Activated CD8-positive, alpha-beta T cell treated with anti-CD3 and anti-CD28 coated beads for 36 hours (primary cell): Measurements from ENCODE around the gene RUFY3. TPM values are rescaled to one million over a fixed set of nuclear protein-coding genes. Genes with fewer than 3 reads are reported as not detected.

Experiments
- ATAC-seq: fragments of 200-7000 bp; cut with Tn5 transposase; one replicate; pipeline ENCODE4 v1.10.0; 2021; ENCODE audit warnings: mild to moderate bottlenecking, moderate library complexity
- CTCF ChIA-PET: fragments of 350-600 bp; sonication (Branson Sonifier 250); formaldehyde crosslinking; loops from one replicate; lab custom pipeline; 2021; ENCODE audit warnings: antibody characterized with exemption; lab: Charles Lee
- POLR2A ChIA-PET: fragments of 350-600 bp; sonication (Branson Sonifier 250); formaldehyde crosslinking; loops from one replicate; lab custom pipeline; 2021; ENCODE audit warnings: antibody characterized with exemption; lab: Charles Lee
- DNase-seq: peaks from one replicate; pipeline ENCODE4 v3.0.0-alpha.2; 2020
- H3K27ac Mint-ChIP-seq: one replicate; pipeline ENCODE4 v1.8.0; 2021; ENCODE audit warnings: mild to moderate bottlenecking, mixed read lengths
- H3K27me3 Mint-ChIP-seq: one replicate; pipeline ENCODE4 v1.8.0; 2021; ENCODE audit warnings: mixed read lengths
- H3K36me3 Mint-ChIP-seq: one replicate; pipeline ENCODE4 v1.8.0; 2021; ENCODE audit warnings: low read depth, mixed read lengths
- H3K4me1 Mint-ChIP-seq: one replicate; pipeline ENCODE4 v1.8.0; 2021; ENCODE audit warnings: low read depth, mixed read lengths
- H3K4me3 Mint-ChIP-seq: one replicate; pipeline ENCODE4 v1.8.0; 2021; ENCODE audit warnings: mild to moderate bottlenecking, moderate library complexity, mixed read lengths
- H3K9me3 Mint-ChIP-seq: one replicate; pipeline ENCODE4 v1.8.0; 2021; ENCODE audit warnings: mixed read lengths
- CTCF ChIP-seq: fragments of 200-600 bp; IDR thresholded peaks from one replicate; pipeline ENCODE4 v1.8.0; 2022; ENCODE audit warnings: antibody characterized with exemption, mild to moderate bottlenecking
- intact Hi-C: fragments of 100-400 bp; cut with micrococcal nuclease; formaldehyde crosslinking; loops from one replicate; pipeline ENCODE4 v1.10.0; 2022
- total RNA-seq, 2 experiments: library from RNA; stranded (reverse); gene quantifications; one replicate each; pipeline ENCODE4 v1.2.3, GENCODE V29; 2021

The RUFY3 gene
- total RNA-seq, 2 experiments from 2014 or later, result 13.6 to 17.5 TPM

GRCh38 chr4:70737006-70737405, 15.2 kb downstream of the RUFY3 start:
- Mint-ChIP-seq H3K27me3 (no peaks in the 10 kb centered on the region), H3K4me3 (no peak overlapping the region), H3K36me3 (no peaks in the 10 kb centered on the region), H3K9me3 (no peaks in the 10 kb centered on the region), H3K27ac (no peak overlapping the region), H3K4me1 (peaks cover 39% of the 10 kb centered on the region)
- ChIA-PET POLR2A (interaction anchor here (0.9 kb wide), 1 partner anchor 12 kb away, joined by 5 read pairs; no protein-coding TSS in a partner anchor), CTCF (interaction anchor here (0.7 to 2.5 kb wide), 7 partner anchors 8 to 273 kb away, joined by 3 to 10 read pairs (median 3); no protein-coding TSS in a partner anchor)
- no peak for DNase-seq
- no peak for ATAC-seq
- TF ChIP-seq CTCF, result no peak
- intact Hi-C loops, result no loop called here

GRCh38 chr4:70737409-70737808, 15.6 kb downstream of the RUFY3 start:
- POLR2A ChIA-PET, result interaction anchor here (0.9 kb wide), 1 partner anchor 12 kb away, joined by 5 read pairs; no protein-coding TSS in a partner anchor
- intact Hi-C loops, result no loop called here

GRCh38 chr4:70739496-70740337, 18.0 kb downstream of the RUFY3 start:
- ChIA-PET CTCF (interaction anchor here (1.6 kb wide), 1 partner anchor 10 kb away, joined by 4 read pairs; no protein-coding TSS in a partner anchor), POLR2A (interaction anchor here (0.8 kb wide), 1 partner anchor 63 kb away, joined by 3 read pairs; no protein-coding TSS in a partner anchor)
- H3K27me3 Mint-ChIP-seq, result no peaks in the 10 kb centered on the region

More at GRCh38 chr4:70737409-70737808, 15.6 kb downstream of the RUFY3 start:
- CTCF ChIA-PET, result interaction anchor here (0.6 to 2.5 kb wide), 7 partner anchors 8 to 273 kb away, joined by 3 to 10 read pairs (median 3); no protein-coding TSS in a partner anchor
- TF ChIP-seq CTCF, result no peak
- H3K4me1 Mint-ChIP-seq, result peaks cover 41% of the 10 kb centered on the region
- ATAC-seq (no peak), DNase-seq (no peak)
- H3K9me3 Mint-ChIP-seq, result no peaks in the 10 kb centered on the region
- no peaks in the 10 kb centered on the region for H3K36me3 Mint-ChIP-seq
- H3K27ac Mint-ChIP-seq, result no peak overlapping the region
- H3K4me3 Mint-ChIP-seq, result no peak overlapping the region
- no peaks in the 10 kb centered on the region for H3K27me3 Mint-ChIP-seq

GRCh38 chr4:70741867-70742658, 20.3 kb downstream of the RUFY3 start:
- intact Hi-C loops, result no loop called here
- no peaks in the 10 kb centered on the region for H3K27me3 Mint-ChIP-seq
- no peak for DNase-seq
- no peaks in the 10 kb centered on the region for H3K36me3 Mint-ChIP-seq
- CTCF ChIA-PET, result interaction anchor here (1.3 to 1.4 kb wide), 2 partner anchors 8 to 14 kb away, joined by 3 read pairs; no protein-coding TSS in a partner anchor
- POLR2A ChIA-PET, result interaction anchor here (0.6 to 1.0 kb wide), 2 partner anchors 72 to 97 kb away, joined by 3 read pairs; no protein-coding TSS in a partner anchor
- no peak overlapping the region for H3K27ac Mint-ChIP-seq
- H3K9me3 Mint-ChIP-seq, result no peaks in the 10 kb centered on the region
- ATAC-seq, result no peak
- H3K4me1 Mint-ChIP-seq, result peaks cover 12% of the 10 kb centered on the region
- TF ChIP-seq CTCF, result no peak
- no peak overlapping the region for H3K4me3 Mint-ChIP-seq

More at GRCh38 chr4:70739496-70740337, 18.0 kb downstream of the RUFY3 start:
- Mint-ChIP-seq H3K36me3 (no peaks in the 10 kb centered on the region), H3K4me3 (no peak overlapping the region), H3K9me3 (no peaks in the 10 kb centered on the region), H3K27ac (no peak overlapping the region), H3K4me1 (peaks cover 29% of the 10 kb centered on the region)
- DNase-seq (no peak), ATAC-seq (no peak)
- TF ChIP-seq CTCF, result no peak
- intact Hi-C loops, result no loop called here
